Measurements from ENCODE around the gene SH3RF1. TPM values are rescaled to one million over a fixed set of nuclear protein-coding genes. Genes with fewer than 3 reads are reported as not detected.

Gene SH3RF1
- total RNA-seq, 1 donor from 2014 or later = 21.6 TPM

- peaks cover 36% of the 10 kb centered on the region for H3K36me3 Mint-ChIP-seq
These were observed 177.8 kb downstream of the SH3RF1 start for GRCh38 chr4:169092889-169093522.

GRCh38 chr4:169090484-169091215, 180.1 kb downstream of the SH3RF1 start:
- no peak for DNase-seq (ENCODE audit: extremely low spot score, unreplicated experiment)
- no peak overlapping the region for H3K4me3 Mint-ChIP-seq
- peaks cover 26% of the 10 kb centered on the region for H3K36me3 Mint-ChIP-seq
- no peak overlapping the region for H3K27ac Mint-ChIP-seq
- peaks cover 6% of the 10 kb centered on the region for H3K9me3 Mint-ChIP-seq
- H3K4me1 Mint-ChIP-seq (ENCODE audit: unreplicated experiment) = no peaks in the 10 kb centered on the region
- no peaks in the 10 kb centered on the region for H3K27me3 Mint-ChIP-seq
- TF ChIP-seq CTCF (conservative IDR thresholded peaks at IDR 0.05) = no peak

More at GRCh38 chr4:169092889-169093522, 177.8 kb downstream of the SH3RF1 start:
- Mint-ChIP-seq H3K27me3 (no peaks in the 10 kb centered on the region), H3K4me1 (ENCODE audit: unreplicated experiment) (no peaks in the 10 kb centered on the region), H3K9me3 (peaks cover 6% of the 10 kb centered on the region), H3K27ac (no peak overlapping the region), H3K4me3 (no peak overlapping the region)
- no peak for TF ChIP-seq CTCF (conservative IDR thresholded peaks at IDR 0.05)
- no peak for DNase-seq (ENCODE audit: extremely low spot score, unreplicated experiment)

DNA sequence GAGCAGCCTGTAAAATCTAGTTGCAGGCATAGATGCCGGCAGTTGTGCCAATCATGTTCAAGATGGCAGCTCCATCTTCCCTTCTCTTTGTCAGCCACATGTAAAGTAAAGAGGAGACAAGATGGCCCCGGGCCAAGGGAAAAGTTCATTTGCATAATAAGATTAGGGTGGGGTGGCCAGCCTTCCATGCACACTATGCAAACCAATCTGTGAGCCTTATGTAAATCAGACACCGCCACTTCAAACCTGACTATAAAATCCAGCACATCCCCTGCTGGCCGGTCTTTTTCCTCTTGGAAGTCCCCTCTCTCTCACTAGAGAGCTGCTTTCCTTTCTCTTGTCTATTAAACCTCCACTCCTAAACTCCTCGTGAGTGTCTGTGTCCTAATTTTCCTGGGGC, 181.8 kb downstream of the SH3RF1 start:
- no peak for DNase-seq (ENCODE audit: extremely low spot score, unreplicated experiment)
- H3K27ac Mint-ChIP-seq = no peak overlapping the region
- peaks cover 21% of the 10 kb centered on the region for H3K36me3 Mint-ChIP-seq
- peaks cover 7% of the 10 kb centered on the region for H3K4me1 Mint-ChIP-seq (ENCODE audit: unreplicated experiment)
- no peak for TF ChIP-seq CTCF (conservative IDR thresholded peaks at IDR 0.05)
- H3K9me3 Mint-ChIP-seq = peaks cover 6% of the 10 kb centered on the region
- H3K4me3 Mint-ChIP-seq = no peak overlapping the region
- H3K27me3 Mint-ChIP-seq = no peaks in the 10 kb centered on the region

- H3K9me3 Mint-ChIP-seq = peaks cover 6% of the 10 kb centered on the region
- peaks cover 3% of the 10 kb centered on the region for H3K27me3 Mint-ChIP-seq
- TF ChIP-seq CTCF (conservative IDR thresholded peaks at IDR 0.05) = no peak
- H3K36me3 Mint-ChIP-seq = peaks cover 11% of the 10 kb centered on the region
- no peak for DNase-seq (ENCODE audit: extremely low spot score, unreplicated experiment)
- no peak overlapping the region for H3K4me3 Mint-ChIP-seq
- H3K27ac Mint-ChIP-seq = no peak overlapping the region
- H3K4me1 Mint-ChIP-seq (ENCODE audit: unreplicated experiment) = peaks cover 26% of the 10 kb centered on the region
These were observed 185.8 kb downstream of the SH3RF1 start for GRCh38 chr4:169084954-169085353.

- no peak for TF ChIP-seq CTCF (conservative IDR thresholded peaks at IDR 0.05)
- Mint-ChIP-seq H3K27ac (no peak overlapping the region), H3K4me3 (no peak overlapping the region), H3K4me1 (ENCODE audit: unreplicated experiment) (peaks cover 32% of the 10 kb centered on the region), H3K9me3 (no peaks in the 10 kb centered on the region), H3K36me3 (no peaks in the 10 kb centered on the region), H3K27me3 (peaks cover 3% of the 10 kb centered on the region)
- DNase-seq (ENCODE audit: extremely low spot score, unreplicated experiment) = no peak
These were observed 189.8 kb downstream of the SH3RF1 start for GRCh38 chr4:169080981-169081380.

Measured in type B pancreatic cell (in vitro differentiated cells).